Chondrocyte (in vitro differentiated cells): ENCODE measurements around the gene PHLPP1. TPM values are rescaled to one million over a fixed set of nuclear protein-coding genes. Genes with fewer than 3 reads are reported as not detected.
A peak's percentile ranks its signal among the peaks of the same experiment; 100 is the strongest.

Source experiments
- DNase-seq: peaks from one replicate; pipeline ENCODE4 v3.0.0; 2021; ENCODE audit warnings: mixed read lengths, low spot score
- H3K27ac Mint-ChIP-seq: one replicate; pipeline ENCODE4 v1.8.0; 2021; ENCODE audit warnings: mild to moderate bottlenecking, moderate library complexity, mixed read lengths; ENCODE audit not compliant: unreplicated experiment
- H3K27me3 Mint-ChIP-seq: 2 replicates; pipeline ENCODE4 v1.8.0; 2021; ENCODE audit warnings: low read depth, mixed read lengths
- H3K36me3 Mint-ChIP-seq: 2 replicates; pipeline ENCODE4 v1.8.0; 2021; ENCODE audit warnings: low read depth, mixed read lengths
- H3K4me1 Mint-ChIP-seq: 2 replicates; pipeline ENCODE4 v1.8.0; 2021; ENCODE audit warnings: low read depth, mild to moderate bottlenecking, mixed read lengths
- H3K4me3 Mint-ChIP-seq: one replicate; pipeline ENCODE4 v1.8.0; 2021; ENCODE audit warnings: mild to moderate bottlenecking, moderate library complexity, mixed read lengths; ENCODE audit not compliant: unreplicated experiment
- H3K9me3 Mint-ChIP-seq: 2 replicates; pipeline ENCODE4 v1.8.0; 2021; ENCODE audit warnings: low read depth, mixed read lengths
- CTCF ChIP-seq: fragments of 200-600 bp; sonication (generic); IDR thresholded peaks from 2 replicates; pipeline ENCODE4 v1.5.0; 2021; ENCODE audit warnings: antibody characterized with exemption, mild to moderate bottlenecking, moderate library complexity
- total RNA-seq: library from RNA; stranded (reverse); gene quantifications from 3 replicates; pipeline ENCODE4 v1.2.1, GENCODE V29; 2021

The PHLPP1 gene
- total RNA-seq, 1 donor from 2014 or later = 10.4 TPM

- Mint-ChIP-seq H3K9me3 (no peaks in the 10 kb centered on the region), H3K4me1 (peaks cover 37% of the 10 kb centered on the region), H3K27me3 (no peaks in the 10 kb centered on the region), H3K27ac (no peak overlapping the region), H3K4me3 (no peak overlapping the region), H3K36me3 (no peaks in the 10 kb centered on the region)
- TF ChIP-seq CTCF = no peak
- no peak for DNase-seq
Observed at GRCh38 chr18:62766266-62766665, 50.9 kb downstream of the PHLPP1 start.

- Mint-ChIP-seq H3K4me3 (no peak overlapping the region), H3K27ac (peak overlapping the region; percentile 70), H3K4me1 (peaks cover 37% of the 10 kb centered on the region), H3K27me3 (no peaks in the 10 kb centered on the region), H3K36me3 (no peaks in the 10 kb centered on the region), H3K9me3 (no peaks in the 10 kb centered on the region)
- DNase-seq = no peak
- TF ChIP-seq CTCF = no peak
Observed at GRCh38 chr18:62767321-62767720, 52.0 kb downstream of the PHLPP1 start.

GRCh38 chr18:62767836-62768557, 52.7 kb downstream of the PHLPP1 start:
- peak overlapping the region; percentile 70 for H3K27ac Mint-ChIP-seq
- no peaks in the 10 kb centered on the region for H3K27me3 Mint-ChIP-seq
- no peak for TF ChIP-seq CTCF
- no peaks in the 10 kb centered on the region for H3K9me3 Mint-ChIP-seq
- H3K36me3 Mint-ChIP-seq = no peaks in the 10 kb centered on the region
- H3K4me1 Mint-ChIP-seq = peaks cover 38% of the 10 kb centered on the region
- no peak overlapping the region for H3K4me3 Mint-ChIP-seq
- no peak for DNase-seq

- peak overlapping the region; percentile 55 for H3K27ac Mint-ChIP-seq
- H3K36me3 Mint-ChIP-seq = no peaks in the 10 kb centered on the region
- peaks cover 36% of the 10 kb centered on the region for H3K4me1 Mint-ChIP-seq
- DNase-seq = no peak
- H3K9me3 Mint-ChIP-seq = no peaks in the 10 kb centered on the region
- no peak overlapping the region for H3K4me3 Mint-ChIP-seq
- no peaks in the 10 kb centered on the region for H3K27me3 Mint-ChIP-seq
- no peak for TF ChIP-seq CTCF
Observed at GRCh38 chr18:62768558-62768943, 53.2 kb downstream of the PHLPP1 start.

GRCh38 chr18:62769216-62769615, 53.9 kb downstream of the PHLPP1 start:
- Mint-ChIP-seq H3K4me1 (peaks cover 33% of the 10 kb centered on the region), H3K27me3 (no peaks in the 10 kb centered on the region), H3K4me3 (no peak overlapping the region), H3K36me3 (no peaks in the 10 kb centered on the region), H3K9me3 (no peaks in the 10 kb centered on the region), H3K27ac (no peak overlapping the region)
- no peak for DNase-seq
- no peak for TF ChIP-seq CTCF
